Middle frontal gyrus (tissue), 1 donor: ENCODE results near the gene SLC16A12.
"Not testable (repeated sequence)": the region's sequence is repeated elsewhere in the genome, so short reads cannot be mapped to it uniquely, and the experiment has no call there.

Source experiments
- DNase-seq: peaks from one replicate; pipeline ENCODE4 v3.0.0-alpha.2; 2015; ENCODE audit warnings: low spot score; ENCODE audit errors: extremely low spot score

Gene SLC16A12

DNA sequence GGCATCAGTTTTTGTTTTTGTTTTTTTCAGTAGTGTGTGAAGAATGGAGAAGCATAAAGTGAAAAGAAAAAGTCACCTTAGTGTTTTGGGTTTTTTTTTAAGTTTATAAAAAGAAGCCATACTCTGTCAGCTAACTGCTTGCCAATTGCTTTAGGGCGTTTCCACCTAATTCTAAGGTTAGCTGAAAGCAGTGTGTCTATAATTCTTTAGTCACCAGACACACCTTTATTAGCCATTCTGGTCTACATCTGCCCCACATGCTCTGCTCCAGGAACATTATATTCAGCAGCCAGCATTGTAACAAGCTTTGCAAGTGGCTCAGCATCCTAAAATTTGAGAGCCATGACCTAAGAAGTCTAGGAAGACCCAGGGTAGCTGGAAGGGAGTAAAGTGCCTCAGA lies 14.1 kb upstream of the SLC16A12 start:
- no peak for DNase-seq

DNA sequence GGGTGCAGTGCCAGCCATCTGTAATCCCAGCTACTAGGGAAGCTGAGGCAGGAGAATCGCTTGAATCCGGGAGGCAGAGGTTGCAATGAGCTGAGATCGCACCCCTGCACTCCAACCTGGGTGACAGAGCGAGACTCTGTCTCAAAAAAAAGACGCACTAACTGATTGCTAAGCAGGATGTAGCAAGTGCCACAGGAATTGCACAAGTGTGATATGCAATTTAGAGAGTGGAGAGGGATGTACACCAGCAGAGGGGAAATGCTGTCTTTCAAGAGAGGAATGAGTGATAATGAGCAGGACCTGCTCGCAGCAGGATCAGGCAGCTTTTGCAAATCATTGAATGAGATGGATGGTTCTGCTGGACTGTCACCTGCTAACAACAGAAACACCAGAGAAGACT lies 13.3 kb upstream of the SLC16A12 start:
- DNase-seq = no peak

DNA sequence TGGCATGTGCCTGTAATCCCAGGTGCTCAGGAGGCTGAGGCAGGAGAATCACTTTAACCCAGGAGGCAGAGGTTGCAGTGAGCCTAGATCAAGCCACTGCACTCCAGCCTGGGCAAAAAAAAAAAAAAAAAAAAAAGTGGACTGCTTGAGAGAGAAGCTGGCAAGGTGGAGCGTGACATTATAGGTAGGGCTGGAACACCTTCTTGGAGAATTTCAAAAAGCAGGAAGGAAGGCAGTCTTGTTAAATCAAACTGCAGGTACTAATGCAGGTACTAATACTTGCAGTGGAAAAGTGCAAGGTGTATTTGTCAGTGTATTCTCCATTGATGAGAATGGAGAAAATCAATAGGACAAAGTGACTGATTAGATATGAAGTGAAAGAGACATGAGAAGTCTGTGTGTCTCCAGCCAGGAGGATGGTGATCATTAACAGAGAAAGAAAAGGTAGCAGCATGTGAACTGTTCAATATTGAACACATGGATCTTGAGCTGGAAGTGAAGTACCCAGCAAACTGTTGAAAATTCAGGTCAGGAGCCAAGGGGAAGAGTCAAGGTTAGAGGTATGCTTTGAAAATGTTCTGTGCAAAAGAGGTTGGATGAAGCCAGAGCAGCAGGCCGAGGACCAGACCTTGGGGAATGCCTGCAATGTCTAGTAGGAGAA lies 12.6 kb upstream of the SLC16A12 start:
- no peak for DNase-seq

DNA sequence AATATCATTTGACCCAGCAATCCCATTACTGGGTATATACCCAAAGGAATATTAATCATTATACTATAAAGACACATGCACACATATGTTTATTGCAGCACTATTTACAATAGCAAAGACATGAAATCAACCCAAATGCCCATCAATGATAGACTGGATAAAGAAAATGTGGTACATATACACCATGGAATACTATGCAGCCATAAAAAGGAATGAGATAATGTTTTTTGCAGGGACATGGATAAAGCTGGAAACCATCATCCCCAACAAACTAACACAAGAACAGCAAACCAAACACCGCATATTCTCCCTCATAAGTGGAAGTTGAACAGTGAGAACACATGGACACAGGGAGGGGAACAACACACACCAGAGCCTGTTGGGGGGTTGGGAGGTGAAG lies 11.3 kb upstream of the SLC16A12 start:
- DNase-seq = not testable (repeated sequence)

DNA sequence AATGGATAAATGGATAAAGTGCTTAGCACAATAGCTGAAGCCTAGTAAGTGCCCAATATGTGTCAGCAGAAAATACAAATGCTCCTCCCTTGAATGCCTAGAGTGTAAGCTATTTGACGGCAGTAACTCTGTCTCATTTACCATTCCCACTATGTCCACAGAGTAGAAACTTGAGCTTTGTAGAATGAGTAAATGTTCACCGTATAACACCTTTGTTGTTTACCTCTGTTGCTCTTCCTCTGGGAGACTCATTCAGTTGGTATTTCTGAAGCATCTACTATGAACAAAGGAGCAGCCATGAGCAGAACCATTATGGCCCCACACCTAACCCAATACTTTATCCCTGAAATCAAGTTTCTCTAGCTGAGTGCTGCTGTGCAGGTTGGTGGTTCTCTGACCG lies 8.4 kb upstream of the SLC16A12 start:
- DNase-seq = no peak

DNA sequence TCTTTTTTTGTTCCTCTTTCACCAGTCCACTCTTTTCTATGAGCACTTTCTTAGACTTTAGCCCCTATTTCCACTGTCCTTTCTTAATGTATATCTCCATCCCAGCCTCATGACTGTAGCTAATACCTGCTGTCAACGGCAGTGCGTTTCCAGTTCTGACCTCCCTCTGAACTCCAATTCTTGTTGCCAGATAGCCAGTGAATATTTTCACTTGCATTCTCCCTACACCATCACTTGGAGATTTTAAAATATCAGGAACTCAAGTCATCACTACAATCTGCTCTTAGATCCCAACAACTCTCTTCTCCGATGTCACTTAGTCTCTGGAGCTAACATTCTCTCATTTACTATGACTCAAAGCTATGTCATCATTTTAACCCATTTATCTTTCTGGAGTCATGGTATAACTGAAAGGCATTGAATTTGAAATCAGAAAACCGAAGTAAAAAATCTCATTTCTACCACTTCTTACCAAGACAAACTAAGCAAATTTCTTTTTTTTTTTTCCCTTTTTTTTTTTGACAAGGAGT lies 5.1 kb upstream of the SLC16A12 start:
- no peak for DNase-seq

DNA sequence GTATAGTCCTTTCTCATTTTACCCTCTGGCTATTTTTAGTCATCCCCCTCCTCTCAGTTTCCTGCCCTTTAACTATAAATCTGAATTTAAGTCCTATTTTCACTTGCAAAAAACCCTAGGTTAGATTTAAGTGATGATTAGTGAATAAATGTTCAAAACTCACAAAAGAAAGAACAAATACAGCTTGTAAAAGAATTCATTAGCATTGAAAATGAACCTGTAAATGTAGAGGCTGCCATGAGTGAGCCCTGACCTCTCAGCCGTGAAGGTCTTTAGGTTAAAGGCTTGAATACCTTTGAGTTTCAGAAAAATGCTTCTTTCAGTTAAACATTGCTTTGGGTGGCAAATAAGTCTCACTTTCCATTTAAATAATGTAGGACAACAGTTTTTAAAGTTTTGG lies 2.0 kb upstream of the SLC16A12 start:
- no peak for DNase-seq

DNA sequence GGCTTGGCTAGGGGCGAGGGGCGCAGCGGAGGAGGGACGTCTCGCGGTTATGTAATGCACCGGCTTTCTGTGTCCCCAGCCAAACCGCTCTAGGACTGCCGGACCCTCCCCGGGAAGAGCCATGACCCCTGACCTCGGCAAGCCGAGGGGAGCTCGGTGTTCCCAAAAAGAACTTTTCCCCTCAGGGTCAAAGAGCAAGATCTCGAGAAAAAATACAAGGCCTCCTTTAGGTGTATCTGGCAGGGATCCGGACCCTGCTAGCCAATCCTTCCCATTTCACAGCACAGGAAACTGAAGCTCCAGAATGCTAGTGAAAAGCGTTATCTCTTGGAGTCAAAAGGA lies 590 bp upstream of the SLC16A12 start:
- no peak for DNase-seq

DNA sequence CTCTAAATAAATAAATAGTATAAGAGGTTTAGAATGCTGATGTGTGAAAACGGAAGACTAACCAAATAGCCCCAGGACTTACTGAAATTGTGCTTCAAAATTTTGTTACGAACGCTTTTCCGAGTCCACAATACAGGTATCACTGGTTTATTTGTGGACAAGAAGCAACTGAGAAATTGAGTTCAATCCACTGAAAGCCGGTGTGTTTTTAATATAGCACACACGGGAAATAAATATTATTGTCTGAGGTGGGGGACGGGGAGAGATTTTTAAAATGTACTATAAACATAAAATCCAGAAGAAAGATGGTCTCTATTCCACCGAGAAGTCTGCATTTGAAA lies 598 bp downstream of the SLC16A12 start:
- DNase-seq = no peak

DNA sequence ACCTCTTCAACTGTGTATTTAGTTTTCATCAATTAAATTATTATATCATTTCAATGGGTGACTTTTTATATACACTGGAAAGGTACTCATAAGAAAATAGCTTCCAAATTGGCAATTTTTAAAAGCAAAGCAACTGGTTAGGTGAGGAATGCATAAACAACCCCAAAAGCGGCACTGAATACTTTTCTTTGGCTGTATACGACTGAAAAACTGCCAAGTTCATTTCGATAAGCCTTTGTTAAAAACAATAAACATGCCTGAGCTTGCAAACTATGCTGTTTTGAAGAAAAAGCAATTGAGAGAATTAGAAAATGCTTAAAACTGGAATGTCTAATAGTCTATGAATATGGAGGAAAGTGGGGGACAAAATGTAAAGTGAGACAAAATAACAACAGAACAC lies 2.9 kb downstream of the SLC16A12 start:
- DNase-seq = no peak

DNA sequence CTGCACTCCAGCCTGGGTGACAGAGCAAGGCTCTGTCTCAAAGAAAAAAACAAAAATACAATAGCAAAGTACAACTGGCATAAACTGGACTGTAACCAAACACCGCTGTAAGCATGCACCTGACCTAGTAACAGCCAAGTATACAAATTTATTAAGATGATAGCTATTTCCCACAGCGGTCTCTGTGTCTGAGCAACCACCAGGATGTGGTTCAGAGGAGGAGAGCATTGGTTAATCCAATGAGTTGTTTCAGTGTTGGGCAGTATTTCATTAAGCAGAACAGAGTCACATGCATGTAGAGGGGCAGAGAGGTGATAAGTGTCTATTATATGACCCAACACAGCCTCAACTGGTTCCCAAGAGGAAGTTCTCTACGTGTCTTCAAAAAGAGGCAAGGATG lies 4.0 kb downstream of the SLC16A12 start:
- no peak for DNase-seq

DNA sequence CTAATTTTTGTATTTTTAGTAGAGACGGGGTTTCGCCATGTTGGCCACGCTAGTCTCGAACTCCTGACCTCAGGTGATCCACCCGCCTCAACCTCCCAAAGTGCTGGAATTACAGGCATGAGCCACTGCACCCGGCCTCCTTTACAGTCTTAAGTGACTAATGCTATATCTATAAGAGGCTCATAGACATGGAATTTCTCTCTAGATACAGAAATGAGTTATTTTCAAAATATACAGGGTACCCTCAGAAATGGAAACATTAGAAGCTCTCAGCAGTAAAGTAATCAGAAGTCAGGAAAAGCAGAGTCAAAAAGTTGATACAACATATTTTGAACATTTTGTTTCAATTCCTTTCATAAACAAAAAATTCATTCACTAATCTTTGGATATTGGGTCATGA lies 5.7 kb downstream of the SLC16A12 start:
- not testable (repeated sequence) for DNase-seq

DNA sequence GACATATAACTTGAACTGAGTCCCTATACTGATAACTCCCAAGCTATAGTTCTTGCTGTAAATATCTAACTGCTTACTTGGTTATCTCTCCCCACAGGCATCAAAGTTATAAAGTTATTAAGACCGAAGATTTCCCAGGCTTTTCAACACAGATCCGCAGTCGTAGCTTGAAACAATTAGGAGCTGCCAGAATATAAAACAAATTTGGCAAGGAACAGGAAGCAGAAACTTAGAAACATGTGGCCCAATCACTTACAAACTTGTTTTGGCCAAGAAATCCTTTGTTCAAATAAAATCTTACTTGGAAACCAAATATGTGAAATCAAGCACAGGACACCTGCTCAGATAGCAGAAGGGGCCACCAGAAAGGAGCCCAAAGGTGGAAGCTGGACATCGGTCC lies 9.0 kb downstream of the SLC16A12 start:
- no peak for DNase-seq

DNA sequence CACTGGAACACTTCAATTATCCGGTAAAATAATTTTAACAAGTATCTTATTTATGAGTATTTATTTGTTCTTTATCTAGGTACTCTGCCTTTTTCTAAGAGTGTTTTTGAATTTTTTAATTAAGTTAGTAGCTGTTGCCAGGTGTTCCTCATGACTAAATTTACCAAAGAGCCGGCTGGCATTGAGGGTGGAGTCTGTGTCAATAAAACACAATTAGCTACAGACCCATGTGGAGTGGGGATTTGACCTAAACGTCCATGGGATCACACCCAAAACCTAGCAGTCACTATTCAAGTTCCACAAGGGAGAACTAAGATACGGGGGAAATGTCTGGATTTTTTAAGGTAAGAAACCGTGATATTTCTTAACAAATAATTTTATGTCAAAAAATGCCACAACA lies 9.8 kb downstream of the SLC16A12 start:
- no peak for DNase-seq

DNA sequence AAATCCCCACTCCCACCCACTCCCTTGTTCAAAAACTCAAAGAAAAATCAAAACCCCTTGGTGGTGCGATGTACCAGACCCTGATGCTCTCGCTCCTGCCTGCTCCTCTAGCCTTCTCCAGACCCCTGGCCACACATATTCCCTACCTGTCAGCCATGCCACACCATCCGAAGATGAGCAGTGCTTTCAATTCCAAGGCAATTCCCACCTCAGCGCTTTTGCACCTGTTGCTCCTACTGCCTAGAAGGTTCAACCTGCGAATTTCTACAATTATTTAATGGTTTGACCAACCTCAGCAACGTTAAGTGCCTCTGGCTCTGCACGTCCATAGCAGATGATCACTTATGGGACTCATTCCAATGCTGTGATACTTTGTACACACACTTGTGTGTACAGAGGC lies 11.1 kb downstream of the SLC16A12 start:
- DNase-seq = no peak

DNA sequence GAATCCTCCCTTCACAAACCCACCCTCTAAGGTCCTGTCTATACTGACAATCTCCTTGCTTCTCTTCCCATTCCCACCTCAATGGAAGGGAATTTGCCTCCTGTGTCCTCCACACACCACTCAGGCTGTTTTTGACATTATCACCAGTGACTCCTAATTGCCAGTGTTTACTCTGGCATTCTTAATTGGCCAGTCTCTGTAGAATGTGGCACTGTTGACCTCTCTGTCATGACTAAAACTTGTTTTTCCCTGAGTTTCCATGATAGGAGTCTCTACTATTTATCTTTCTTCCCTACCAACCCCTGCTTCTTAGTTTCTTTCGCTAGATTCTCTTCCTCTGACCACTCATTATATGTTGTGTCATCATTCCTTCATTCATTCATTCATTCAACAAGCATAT lies 12.1 kb downstream of the SLC16A12 start:
- no peak for DNase-seq

DNA sequence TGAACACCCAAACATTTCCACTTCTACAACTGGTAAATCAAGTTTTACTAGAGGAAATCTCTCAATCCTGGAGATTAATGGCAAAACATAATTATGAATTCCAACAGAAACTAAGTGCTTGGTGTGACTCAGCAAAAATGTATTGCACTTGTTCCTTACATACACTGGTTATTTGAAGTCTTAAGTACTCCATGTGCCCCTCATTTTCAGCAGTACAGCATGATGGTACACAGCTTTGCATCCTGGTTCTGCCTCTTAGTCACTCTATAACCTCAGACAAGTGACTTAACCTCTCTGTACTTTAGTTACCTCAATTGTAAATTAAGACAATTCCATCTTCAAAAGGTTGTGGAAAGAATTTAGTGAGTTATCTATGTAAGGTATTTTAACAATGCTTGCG lies 12.9 kb downstream of the SLC16A12 start:
- no peak for DNase-seq

DNA sequence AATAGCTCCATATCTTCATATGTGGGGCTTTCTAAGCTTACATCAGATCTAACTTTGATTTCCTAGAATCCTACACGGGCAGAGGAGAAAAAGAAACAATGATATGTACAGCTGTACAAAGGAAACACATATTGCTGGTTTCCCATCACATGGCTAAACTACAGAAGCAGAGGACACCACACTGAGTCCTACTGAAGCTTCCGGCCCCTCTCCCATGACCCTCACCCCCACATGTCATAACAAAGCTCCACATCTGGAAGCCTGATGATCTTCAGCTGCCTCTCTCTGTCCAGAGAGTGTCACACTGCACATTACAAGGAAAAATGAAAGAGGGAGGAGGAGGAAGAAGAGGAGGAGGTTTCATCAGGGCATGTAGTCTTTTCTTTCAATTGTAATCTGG lies 14.0 kb downstream of the SLC16A12 start:
- no peak for DNase-seq

DNA sequence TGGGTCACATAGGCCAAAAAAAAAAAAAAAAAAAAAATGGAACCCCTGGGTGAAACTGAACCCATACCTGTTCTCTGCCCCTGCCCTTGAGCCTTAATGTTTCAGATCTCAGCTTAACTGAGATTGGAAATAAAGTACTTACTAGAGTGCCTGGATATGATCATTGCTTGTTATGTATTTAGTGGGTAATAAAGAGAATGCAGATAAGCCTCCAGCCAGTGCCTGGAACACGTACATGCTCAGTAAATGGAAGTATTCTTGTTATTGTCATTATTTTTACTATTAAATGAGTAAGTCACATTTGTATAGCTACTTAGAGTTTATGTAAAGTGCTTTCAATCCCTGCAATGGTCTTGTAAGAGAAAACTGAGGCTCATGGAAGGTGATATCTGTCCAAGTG lies 14.7 kb downstream of the SLC16A12 start:
- DNase-seq = no peak

DNA sequence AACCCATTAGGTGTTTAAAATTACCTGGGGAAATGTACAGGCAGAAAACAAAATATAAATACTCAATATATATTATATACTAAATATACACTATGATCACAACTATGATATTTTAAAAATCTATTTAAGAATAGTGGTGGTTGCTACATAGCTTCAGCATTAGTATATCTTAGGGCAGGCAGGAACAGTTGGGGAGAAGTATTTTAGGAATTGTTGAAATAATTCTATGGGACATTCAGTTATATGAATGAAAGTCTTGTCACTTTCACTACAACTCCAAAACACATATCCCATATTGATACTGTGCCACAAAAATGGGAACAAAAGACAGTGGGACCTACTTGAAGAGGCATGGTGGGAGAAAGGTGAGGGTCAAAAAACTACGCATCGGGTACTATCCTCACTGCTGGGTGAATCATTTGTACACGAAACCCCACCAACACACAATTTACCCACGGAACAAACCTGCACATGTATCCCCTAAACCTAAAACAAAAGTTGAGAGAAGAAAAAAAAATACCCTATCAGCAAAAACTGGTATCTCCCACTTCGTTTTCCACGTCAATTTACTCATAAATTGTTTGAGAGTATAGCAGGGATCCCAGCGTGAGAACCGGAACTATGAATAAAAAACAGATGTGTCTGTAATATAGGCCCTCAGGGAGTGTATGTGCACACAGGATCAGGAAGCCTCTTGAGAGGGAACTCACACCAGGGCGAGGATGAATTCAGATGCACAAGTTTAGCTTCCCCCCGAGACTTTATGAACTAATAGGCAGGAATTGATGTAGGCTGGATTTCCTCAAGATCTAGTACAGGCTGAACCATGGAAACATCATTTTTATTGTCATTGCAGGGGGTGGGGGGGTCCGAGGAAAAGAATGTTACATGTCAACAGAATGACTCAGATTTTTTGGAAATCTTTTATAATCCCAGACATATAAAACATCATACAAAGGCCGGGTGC lies 16.2 kb downstream of the SLC16A12 start:
- DNase-seq = no peak

DNA sequence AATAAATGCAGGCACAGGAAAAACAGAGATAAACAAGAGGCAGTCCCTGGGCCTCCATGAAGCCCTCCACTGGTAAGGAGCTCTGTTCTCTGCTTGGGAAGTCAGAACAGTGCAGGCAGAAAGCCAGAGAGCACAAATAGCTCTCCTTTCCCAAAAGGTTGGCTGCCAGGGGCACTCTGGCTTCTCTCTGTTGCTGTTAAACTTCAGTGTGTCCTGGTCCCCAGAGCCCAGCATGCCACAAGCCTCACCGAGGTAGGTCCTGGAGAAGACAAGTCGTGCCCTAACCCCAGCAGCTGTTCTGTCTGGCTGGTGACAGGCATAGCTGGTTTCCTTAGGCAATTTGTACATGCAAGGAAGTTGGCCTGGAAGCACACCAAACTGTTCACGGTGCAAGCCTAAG lies 17.3 kb downstream of the SLC16A12 start:
- DNase-seq = no peak

DNA sequence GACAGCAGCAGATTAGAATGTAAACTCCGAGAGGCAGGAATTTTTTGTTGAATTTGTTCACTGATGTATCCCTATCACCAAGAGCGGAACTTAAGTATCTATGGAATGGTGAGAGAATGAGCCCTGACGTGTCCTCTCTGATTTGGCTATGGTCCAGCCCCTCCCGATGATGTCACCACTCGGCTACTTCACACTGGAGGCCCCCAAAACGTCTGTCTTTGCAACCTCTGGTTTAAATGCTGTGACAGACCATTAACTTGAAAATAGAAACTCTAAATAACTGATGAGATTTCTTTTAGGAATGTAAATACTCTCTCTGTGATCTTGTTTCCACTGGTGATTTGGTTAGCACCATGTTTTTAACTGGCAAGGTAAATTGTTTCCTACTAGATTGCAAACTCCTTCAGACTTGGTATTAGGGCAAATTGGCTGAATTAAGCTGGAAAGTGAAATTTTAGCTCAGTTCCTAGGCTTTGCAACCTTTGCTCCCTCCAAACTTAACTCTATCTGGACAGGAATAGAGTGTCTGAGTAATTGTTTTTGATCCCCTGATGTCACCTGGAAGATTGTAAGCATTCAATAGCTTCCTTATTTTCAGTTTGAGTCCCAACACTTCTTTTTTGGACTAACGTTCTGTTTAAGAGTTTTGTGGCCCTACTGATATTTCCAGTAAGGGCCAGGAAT lies 19.1 kb downstream of the SLC16A12 start:
- no peak for DNase-seq
